Muscle layer of colon (tissue), 2 donors: ENCODE measurements around the gene MZF1.

Experiments
- H3K27ac ChIP-seq: one replicate; pipeline ENCODE4 v1.7.0; 2013; ENCODE audit warnings: low read depth, mild to moderate bottlenecking, low read length, moderate library complexity
- H3K27me3 ChIP-seq, 2 donors: one replicate each; pipeline ENCODE4 v1.7.0; 2013; ENCODE audit warnings: low read length in 2 of 2, mild to moderate bottlenecking in 2 of 2; ENCODE audit not compliant: insufficient read depth in 2 of 2, control insufficient read depth in 1 of 2
- H3K36me3 ChIP-seq: one replicate; pipeline ENCODE4 v1.7.0; 2013; ENCODE audit warnings: mild to moderate bottlenecking, low read length; ENCODE audit not compliant: insufficient read depth
- H3K4me1 ChIP-seq: one replicate; pipeline ENCODE4 v1.7.0; 2013; ENCODE audit warnings: mild to moderate bottlenecking, low read length; ENCODE audit not compliant: insufficient read depth
- H3K4me3 ChIP-seq, 2 donors: one replicate each; pipeline ENCODE4 v1.7.0; 2013; ENCODE audit warnings: low read length in 2 of 2, low read depth in 1 of 2, mild to moderate bottlenecking in 1 of 2, moderate library complexity in 1 of 2
- H3K9ac ChIP-seq: one replicate; pipeline ENCODE4 v1.7.0; 2013; ENCODE audit warnings: low read length
- H3K9me3 ChIP-seq: one replicate; pipeline ENCODE4 v1.7.0; 2013; ENCODE audit warnings: mild to moderate bottlenecking, low read length
- donor health status: abdominal sarcoma.
- donor health status: Adenocarcinoma of cecum.

MZF1 gene

DNA sequence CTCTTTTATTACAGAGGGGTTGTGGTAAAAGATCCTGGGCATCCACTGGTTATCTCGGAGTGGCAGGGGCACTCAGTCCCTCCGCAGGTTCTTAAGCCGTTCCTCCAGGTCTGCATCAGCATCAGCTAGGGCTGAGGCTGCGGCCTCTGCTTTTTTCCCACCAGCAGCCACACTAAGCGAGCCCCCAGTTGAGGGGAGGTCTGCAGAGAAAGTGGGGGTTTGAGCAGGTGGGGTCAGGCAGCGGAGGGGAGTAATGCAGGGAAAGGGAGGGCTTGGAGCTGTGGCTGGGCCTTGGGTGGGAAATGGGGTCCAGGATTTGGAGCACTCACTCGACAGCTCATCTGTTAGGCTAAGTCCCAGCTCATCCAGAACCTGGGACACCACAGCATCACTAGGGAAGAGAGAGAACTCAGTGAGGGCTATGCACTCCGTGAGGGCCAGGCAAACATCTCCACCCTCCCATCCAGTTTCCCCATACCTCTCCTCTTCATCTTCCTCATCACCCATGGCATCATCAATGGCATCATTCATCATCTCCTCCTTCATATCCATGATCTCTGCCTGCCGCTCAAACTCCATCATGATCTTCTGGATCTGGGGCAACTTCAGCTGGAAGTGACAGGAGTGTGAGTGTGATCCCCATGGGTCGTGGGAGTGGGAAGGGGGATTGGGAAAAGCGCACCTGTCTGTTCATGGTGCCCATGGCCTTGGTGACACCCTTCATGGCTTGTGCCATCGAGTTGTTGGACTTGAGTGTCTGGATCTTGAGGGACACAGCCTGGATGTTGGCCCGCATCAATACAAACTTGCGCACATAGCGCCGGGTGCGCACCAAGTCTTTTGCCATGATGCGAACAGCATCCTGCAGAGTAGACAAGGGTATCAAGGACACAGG is 21.3 kb downstream of the MZF1 start:
- H3K27me3 ChIP-seq = no peaks in the 10 kb centered on the region
- no peak overlapping the region for H3K27ac ChIP-seq
- H3K9ac ChIP-seq = no peak overlapping the region
- H3K4me3 ChIP-seq = no peak overlapping the region
- peaks cover 75% of the 10 kb centered on the region for H3K36me3 ChIP-seq
- no peaks in the 10 kb centered on the region for H3K9me3 ChIP-seq
- H3K4me1 ChIP-seq = peaks cover 33% of the 10 kb centered on the region

DNA sequence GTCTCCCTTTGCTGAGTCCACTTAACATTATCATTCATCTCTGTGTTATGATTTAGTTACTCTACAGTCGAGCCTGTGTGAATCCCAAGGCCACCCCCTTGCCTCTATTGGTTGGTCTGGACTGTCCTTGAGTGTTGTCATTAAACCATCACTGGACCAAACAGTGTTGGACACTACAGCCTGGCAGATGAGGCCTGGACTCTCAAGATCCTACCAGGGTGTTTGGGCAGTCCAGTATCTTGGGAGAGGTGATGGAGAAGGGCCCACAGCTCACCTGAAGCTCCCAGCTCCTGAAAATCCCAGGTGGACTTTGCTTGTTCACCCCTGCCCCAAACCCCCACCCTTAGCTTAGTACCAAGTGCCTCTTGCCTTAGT is 22.0 kb downstream of the MZF1 start:
- H3K27me3 ChIP-seq = no peaks in the 10 kb centered on the region
- H3K36me3 ChIP-seq = peaks cover 73% of the 10 kb centered on the region
- peaks cover 33% of the 10 kb centered on the region for H3K4me1 ChIP-seq
- no peak overlapping the region for H3K9ac ChIP-seq
- H3K27ac ChIP-seq = no peak overlapping the region
- no peaks in the 10 kb centered on the region for H3K9me3 ChIP-seq
- no peak overlapping the region for H3K4me3 ChIP-seq

DNA sequence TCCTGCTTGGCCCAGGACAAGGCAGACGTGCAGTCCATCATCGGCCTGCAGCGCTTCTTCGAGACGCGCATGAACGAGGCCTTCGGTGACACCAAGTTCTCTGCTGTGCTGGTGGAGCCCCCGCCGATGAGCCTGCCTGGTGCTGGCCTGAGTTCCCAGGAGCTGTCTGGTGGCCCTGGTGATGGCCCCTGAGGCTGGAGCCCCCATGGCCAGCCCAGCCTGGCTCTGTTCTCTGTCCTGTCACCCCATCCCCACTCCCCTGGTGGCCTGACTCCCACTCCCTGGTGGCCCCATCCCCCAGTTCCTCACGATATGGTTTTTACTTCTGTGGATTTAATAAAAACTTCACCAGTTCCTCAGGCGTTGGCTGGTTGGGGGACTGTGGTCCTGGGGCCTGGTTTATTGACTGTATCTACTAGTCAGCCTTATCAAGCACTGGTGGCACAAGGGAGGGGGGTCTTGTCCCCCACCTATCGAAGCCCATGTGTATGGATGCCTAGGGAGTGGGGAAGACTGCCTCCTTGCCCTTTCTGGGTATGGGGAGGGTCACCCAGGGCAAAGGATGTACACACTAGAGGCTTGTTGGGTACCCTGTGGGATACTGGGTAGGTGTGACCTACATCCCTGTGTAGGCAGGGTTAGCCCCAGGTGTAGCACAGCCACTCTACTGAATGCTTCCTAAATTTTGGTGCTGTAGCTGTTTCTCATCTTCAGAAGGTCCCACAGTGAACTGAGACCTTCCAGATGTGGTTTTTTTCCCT is 22.6 kb downstream of the MZF1 start:
- Histone ChIP-seq H3K4me1 (peaks cover 37% of the 10 kb centered on the region), H3K9me3 (no peaks in the 10 kb centered on the region), H3K36me3 (peaks cover 76% of the 10 kb centered on the region), H3K27ac (no peak overlapping the region), H3K4me3 (no peak overlapping the region), H3K9ac (no peak overlapping the region), H3K27me3 (no peaks in the 10 kb centered on the region)

DNA sequence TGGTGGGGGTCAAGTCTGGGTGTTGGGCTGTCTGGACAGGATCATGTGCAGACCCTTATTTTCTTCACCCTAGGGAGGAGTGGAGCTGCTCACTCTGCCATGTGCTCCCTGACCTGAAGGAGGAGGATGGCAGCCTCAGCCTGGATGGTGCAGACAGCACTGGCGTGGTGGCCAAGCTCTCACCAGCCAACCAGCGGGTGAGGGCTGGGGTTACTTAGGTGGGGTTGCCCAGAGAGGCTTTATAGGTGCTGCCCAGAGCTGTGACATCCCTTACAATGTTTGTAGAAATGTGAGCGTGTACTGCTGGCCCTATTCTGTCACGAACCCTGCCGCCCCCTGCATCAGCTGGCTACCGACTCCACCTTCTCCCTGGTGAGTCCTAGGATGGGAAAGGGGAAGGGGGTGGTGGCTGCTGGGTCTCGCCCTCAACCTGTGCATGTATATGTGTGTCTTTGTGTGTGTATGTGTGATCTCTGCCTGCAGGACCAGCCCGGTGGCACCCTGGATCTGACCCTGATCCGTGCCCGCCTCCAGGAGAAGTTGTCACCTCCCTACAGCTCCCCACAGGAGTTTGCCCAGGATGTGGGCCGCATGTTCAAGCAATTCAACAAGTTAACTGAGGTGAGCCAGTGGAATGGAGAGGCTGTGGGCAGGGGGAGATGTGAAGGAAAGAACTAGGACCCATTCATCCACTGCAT is 23.3 kb downstream of the MZF1 start:
- no peaks in the 10 kb centered on the region for H3K27me3 ChIP-seq
- H3K9ac ChIP-seq = no peak overlapping the region
- peaks cover 38% of the 10 kb centered on the region for H3K4me1 ChIP-seq
- H3K9me3 ChIP-seq = no peaks in the 10 kb centered on the region
- H3K4me3 ChIP-seq = no peak overlapping the region
- peaks cover 78% of the 10 kb centered on the region for H3K36me3 ChIP-seq
- H3K27ac ChIP-seq = no peak overlapping the region

DNA sequence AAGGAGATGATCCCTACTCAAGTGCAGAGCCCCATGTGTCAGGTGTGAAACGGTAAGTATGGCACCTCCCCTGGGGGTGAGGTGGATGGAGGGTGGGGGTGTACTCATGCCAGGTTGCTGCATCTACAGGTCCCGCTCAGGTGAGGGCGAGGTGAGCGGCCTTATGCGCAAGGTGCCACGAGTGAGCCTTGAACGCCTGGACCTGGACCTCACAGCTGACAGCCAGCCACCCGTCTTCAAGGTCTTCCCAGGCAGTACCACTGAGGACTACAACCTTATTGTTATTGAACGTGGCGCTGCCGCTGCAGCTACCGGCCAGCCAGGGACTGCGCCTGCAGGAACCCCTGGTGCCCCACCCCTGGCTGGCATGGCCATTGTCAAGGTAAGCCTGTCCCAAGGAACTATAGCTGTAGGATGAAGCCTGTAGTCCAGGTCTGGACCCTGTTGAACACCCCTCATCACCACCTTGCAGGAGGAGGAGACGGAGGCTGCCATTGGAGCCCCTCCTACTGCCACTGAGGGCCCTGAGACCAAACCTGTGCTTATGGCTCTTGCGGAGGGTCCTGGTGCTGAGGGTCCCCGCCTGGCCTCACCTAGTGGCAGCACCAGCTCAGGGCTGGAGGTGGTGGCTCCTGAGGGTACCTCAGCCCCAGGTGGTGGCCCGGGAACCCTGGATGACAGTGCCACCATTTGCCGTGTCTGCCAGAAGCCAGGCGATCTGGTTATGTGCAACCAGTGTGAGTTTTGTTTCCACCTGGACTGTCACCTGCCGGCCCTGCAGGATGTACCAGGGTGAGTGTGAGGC is 24.1 kb downstream of the MZF1 start:
- Histone ChIP-seq H3K36me3 (peaks cover 78% of the 10 kb centered on the region), H3K4me3 (no peak overlapping the region), H3K9ac (no peak overlapping the region), H3K9me3 (no peaks in the 10 kb centered on the region), H3K27me3 (no peaks in the 10 kb centered on the region), H3K4me1 (peaks cover 35% of the 10 kb centered on the region), H3K27ac (no peak overlapping the region)

DNA sequence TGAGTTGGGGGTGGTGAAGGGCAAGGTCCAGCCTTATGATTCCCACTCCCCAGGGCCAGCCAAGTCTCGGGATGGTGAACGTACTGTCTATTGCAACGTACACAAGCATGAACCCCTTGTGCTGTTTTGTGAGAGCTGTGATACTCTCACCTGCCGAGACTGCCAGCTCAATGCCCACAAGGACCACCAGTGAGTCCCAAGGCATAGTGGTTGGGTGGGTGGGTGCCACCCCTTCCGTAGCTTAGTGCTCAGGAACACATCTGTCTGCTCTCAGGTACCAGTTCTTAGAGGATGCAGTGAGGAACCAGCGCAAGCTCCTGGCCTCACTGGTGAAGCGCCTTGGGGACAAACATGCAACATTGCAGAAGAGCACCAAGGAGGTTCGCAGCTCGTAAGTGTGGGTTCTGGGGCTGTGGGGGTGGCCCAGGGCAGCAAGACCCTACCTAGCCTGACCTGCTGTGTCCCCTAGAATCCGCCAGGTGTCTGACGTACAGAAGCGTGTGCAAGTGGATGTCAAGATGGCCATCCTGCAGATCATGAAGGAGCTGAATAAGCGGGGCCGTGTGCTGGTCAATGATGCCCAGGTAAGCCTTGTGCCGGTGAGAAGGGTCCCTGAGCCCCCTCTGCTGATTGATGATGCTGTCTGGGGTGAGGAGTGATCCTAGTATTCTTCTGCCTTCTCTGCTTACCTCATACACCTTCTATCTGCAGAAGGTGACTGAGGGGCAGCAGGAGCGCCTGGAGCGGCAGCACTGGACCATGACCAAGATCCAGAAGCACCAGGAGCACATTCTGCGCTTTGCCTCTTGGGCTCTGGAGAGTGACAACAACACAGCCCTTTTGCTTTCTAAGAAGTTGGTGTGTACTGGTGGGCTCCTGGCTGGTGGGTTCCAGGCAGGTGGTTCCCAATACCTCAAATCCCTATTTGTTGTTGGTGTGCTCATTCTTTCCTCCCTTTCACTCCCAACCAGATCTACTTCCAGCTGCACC is 25.5 kb downstream of the MZF1 start:
- Histone ChIP-seq H3K27me3 (no peaks in the 10 kb centered on the region), H3K27ac (no peak overlapping the region), H3K9ac (no peak overlapping the region), H3K4me1 (peaks cover 27% of the 10 kb centered on the region), H3K4me3 (no peak overlapping the region), H3K36me3 (peaks cover 69% of the 10 kb centered on the region), H3K9me3 (no peaks in the 10 kb centered on the region)

DNA sequence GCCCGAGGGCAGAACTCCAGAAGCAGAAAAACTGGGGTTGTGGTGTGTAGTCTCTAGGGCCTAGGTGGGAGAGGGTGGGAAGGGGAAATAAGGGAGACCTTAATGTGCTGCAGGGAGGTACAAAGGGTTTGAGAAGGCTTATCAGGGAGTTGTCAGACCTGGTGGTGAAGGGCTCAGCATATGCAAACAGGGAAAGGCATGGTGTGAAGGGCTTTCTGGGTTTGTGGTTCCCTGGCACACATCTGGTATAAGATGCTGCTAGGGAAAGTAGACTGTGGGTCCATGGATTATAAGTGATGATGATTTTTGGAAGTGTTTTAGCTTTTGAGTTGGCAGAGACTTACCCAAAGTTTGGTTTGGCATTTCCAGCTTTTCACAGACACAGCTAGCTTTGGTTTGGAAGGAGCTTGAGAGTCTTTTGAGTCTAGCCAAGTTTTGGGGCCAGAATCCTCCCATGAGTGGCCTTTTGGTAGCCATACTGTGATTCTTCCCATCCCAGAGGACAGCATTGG is 27.1 kb downstream of the MZF1 start:
- Histone ChIP-seq H3K9ac (peak overlapping the region; percentile 92), H3K27ac (no peak overlapping the region), H3K9me3 (no peaks in the 10 kb centered on the region), H3K4me1 (peaks cover 27% of the 10 kb centered on the region), H3K36me3 (peaks cover 53% of the 10 kb centered on the region), H3K27me3 (no peaks in the 10 kb centered on the region), H3K4me3 (peak overlapping the region in 1 of 2 donors; percentile 91)

DNA sequence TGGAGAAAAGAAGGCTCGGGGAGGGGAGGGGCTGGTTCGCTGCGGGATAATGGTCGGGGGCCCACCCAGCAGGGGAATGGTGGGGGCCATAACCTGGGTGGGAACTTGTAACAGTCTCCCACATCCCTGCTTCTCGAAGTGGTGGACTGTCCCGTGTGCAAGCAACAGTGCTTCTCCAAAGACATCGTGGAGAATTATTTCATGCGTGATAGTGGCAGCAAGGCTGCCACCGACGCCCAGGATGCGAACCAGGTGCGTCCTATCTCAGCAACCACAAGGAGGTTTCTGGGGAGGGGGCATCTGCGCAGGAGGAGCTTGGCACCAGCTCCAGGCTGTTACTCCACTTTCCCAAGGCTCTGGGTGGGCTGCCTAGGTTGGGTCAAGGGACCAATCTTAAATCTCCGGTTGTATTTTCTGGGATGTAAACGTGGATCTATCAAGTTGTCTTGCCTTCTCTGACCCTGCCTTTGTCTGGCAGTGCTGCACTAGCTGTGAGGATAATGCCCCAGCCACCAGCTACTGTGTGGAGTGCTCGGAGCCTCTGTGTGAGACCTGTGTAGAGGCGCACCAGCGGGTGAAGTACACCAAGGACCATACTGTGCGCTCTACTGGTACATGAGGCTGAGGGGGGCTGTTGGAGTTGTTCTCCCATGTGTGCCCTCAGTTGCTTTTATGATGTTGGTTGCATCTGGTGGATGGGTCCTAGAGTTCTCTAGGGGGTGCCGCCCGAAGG is 27.7 kb downstream of the MZF1 start:
- Histone ChIP-seq H3K27ac (peak overlapping the region; percentile 81), H3K9me3 (no peaks in the 10 kb centered on the region), H3K9ac (peak overlapping the region; percentile 92), H3K36me3 (peaks cover 47% of the 10 kb centered on the region), H3K4me3 (peak overlapping the region; percentile 82 to 91), H3K4me1 (peaks cover 27% of the 10 kb centered on the region), H3K27me3 (no peaks in the 10 kb centered on the region)

DNA sequence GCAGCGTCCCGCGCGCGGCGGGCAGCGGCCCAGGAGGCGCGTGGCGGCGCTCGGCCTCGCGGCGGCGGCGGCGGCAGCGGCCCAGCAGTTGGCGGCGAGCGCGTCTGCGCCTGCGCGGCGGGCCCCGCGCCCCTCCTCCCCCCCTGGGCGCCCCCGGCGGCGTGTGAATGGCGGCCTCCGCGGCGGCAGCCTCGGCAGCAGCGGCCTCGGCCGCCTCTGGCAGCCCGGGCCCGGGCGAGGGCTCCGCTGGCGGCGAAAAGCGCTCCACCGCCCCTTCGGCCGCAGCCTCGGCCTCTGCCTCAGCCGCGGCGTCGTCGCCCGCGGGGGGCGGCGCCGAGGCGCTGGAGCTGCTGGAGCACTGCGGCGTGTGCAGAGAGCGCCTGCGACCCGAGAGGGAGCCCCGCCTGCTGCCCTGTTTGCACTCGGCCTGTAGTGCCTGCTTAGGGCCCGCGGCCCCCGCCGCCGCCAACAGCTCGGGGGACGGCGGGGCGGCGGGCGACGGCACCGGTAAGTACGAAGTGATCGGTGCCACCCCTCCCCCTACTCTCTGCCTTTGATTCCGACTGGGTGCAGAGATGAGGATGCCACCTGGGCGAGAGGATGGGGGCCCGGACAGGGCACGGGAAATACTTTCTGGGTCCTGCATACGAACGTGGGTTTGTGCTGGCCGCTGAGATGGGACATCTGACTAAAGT is 28.4 kb downstream of the MZF1 start:
- Histone ChIP-seq H3K4me1 (peaks cover 27% of the 10 kb centered on the region), H3K27me3 (no peaks in the 10 kb centered on the region)

More for the DNA sequence above, 28.4 kb downstream of the MZF1 start:
- H3K4me3 ChIP-seq = peak overlapping the region; percentile 82 to 91
- peak overlapping the region; percentile 90 for H3K27ac ChIP-seq
- H3K9ac ChIP-seq = peak overlapping the region; percentile 92
- peaks cover 40% of the 10 kb centered on the region for H3K36me3 ChIP-seq
- no peaks in the 10 kb centered on the region for H3K9me3 ChIP-seq
